Skeletal muscle tissue (tissue), 4 donors: ENCODE results near the gene IGFLR1. TPM values are rescaled to one million over a fixed set of nuclear protein-coding genes. Genes with fewer than 3 reads are reported as not detected.
"Not testable (repeated sequence)": the region's sequence is repeated elsewhere in the genome, so short reads cannot be mapped to it uniquely, and the experiment has no call there.

Experiments used
- H3K27ac ChIP-seq: one replicate; pipeline ENCODE4 v1.7.0; 2013; ENCODE audit warnings: mild to moderate bottlenecking, low read depth, low read length, inconsistent platforms
- H3K27me3 ChIP-seq, 3 donors: one replicate each; pipeline ENCODE4 v1.7.0; 2013; ENCODE audit warnings: low read length in 3 of 3; ENCODE audit not compliant: control insufficient read depth in 3 of 3, insufficient read depth in 3 of 3
- H3K36me3 ChIP-seq, 3 donors: one replicate each; pipeline ENCODE4 v1.7.0; 2013; ENCODE audit warnings: low read length in 3 of 3; ENCODE audit not compliant: control insufficient read depth in 3 of 3, insufficient read depth in 3 of 3
- H3K4me1 ChIP-seq, 3 donors: one replicate each; pipeline ENCODE4 v1.7.0; 2013; ENCODE audit warnings: low read length in 3 of 3, mild to moderate bottlenecking in 3 of 3; ENCODE audit not compliant: control insufficient read depth in 3 of 3, insufficient read depth in 3 of 3
- H3K4me3 ChIP-seq, 3 donors: one replicate each; pipeline ENCODE4 v1.7.0; 2013; ENCODE audit warnings: low read length in 3 of 3
- H3K9ac ChIP-seq, 3 donors: one replicate each; pipeline ENCODE4 v1.7.0; 2013; ENCODE audit warnings: low read length in 3 of 3, mild to moderate bottlenecking in 3 of 3, moderate library complexity in 2 of 3, low read depth in 1 of 3
- H3K9me3 ChIP-seq, 3 donors: one replicate each; pipeline ENCODE4 v1.7.0; 2013; ENCODE audit warnings: low read length in 3 of 3; ENCODE audit not compliant: control insufficient read depth in 3 of 3
- total RNA-seq: library from RNA; depleted of rRNA; stranded (reverse); fragments of >200 nt; gene quantifications from one replicate; pipeline ENCODE4 v1.2.3, GENCODE V29; 2014
- donor health status: Osteomylitis.

Gene IGFLR1
- total RNA-seq, 1 donor from 2014 or later, result 3.1 TPM

GRCh38 chr19:35692010-35692409, 50.2 kb downstream of the IGFLR1 start:
- Histone ChIP-seq H3K9me3 (no peaks in the 10 kb centered on the region), H3K27ac (no peak overlapping the region), H3K36me3 (no peaks in the 10 kb centered on the region), H3K4me1 (no peaks in the 10 kb centered on the region), H3K9ac (no peak overlapping the region), H3K27me3 (no peaks in the 10 kb centered on the region), H3K4me3 (no peak overlapping the region)

DNA sequence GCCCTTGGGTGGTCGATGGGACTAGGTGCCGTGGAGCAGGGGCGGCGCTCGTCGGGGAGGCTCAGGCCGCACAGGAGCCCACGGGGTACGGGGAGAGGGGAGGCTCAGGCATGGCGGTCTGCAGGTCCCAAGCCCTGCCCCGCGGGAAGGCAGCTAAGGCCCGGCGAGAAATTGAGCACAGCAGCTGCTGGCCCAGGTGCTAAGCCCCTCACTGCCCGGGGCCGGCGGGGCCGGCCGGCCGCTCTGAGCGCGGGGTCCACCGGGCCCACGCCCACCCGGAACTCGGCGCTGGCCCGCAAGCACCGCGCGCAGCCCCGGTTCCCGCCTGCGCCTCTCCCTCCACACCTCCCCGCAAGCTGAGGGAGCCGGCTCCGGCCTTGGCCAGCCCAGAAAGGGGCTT, 51.1 kb downstream of the IGFLR1 start:
- not testable (repeated sequence) for H3K9me3 ChIP-seq, H3K4me3 ChIP-seq, H3K27me3 ChIP-seq, H3K27ac ChIP-seq, H3K9ac ChIP-seq, H3K36me3 ChIP-seq, H3K4me1 ChIP-seq

DNA sequence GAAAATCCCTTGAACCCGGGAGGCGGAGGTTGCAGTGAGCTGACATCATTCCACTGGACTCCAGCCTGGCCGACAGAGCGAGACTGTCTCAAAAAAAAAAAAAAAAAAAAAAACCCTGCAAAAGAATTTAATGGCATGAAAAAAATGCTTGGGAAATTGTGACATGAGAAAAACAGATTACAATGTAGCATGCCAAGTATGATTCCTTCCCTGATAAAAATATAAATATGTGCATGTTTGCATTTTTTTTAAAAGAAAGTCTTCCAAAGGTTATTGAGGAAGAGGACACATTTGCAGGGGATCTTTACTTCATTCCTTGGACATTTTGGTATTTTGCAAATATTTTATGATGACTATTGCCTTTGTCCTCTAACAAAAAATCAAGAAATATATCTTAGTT, 52.4 kb downstream of the IGFLR1 start:
- no peaks in the 10 kb centered on the region for H3K4me1 ChIP-seq
- H3K9ac ChIP-seq, result no peak overlapping the region
- H3K36me3 ChIP-seq, result no peaks in the 10 kb centered on the region
- H3K9me3 ChIP-seq, result no peaks in the 10 kb centered on the region
- no peak overlapping the region for H3K27ac ChIP-seq
- H3K4me3 ChIP-seq, result no peak overlapping the region
- no peaks in the 10 kb centered on the region for H3K27me3 ChIP-seq

Other genes starting within 250 kb of the IGFLR1 start
- gene DMKN, start 228.8 kb downstream of the IGFLR1 start, total RNA-seq, result not detected
- gene SBSN, start 214.1 kb downstream of the IGFLR1 start, total RNA-seq, result not detected
- not detected for gene GAPDHS, start 209.0 kb downstream of the IGFLR1 start, total RNA-seq
- gene TMEM147, start 196.8 kb downstream of the IGFLR1 start, total RNA-seq, result 55.3 TPM
- not detected for gene ATP4A, start 178.8 kb downstream of the IGFLR1 start, total RNA-seq
- gene PMIS2, start 156.3 kb downstream of the IGFLR1 start, total RNA-seq, result not detected
- 5.7 TPM for gene HAUS5, start 129.7 kb downstream of the IGFLR1 start, total RNA-seq
- gene RBM42, start 113.4 kb downstream of the IGFLR1 start, total RNA-seq, result 20.9 TPM
- 2.1 TPM for gene ETV2, start 100.7 kb downstream of the IGFLR1 start, total RNA-seq
- 368 TPM for gene COX6B1, start 94.1 kb downstream of the IGFLR1 start, total RNA-seq
- not detected for gene UPK1A, start 75.9 kb downstream of the IGFLR1 start, total RNA-seq
- gene ZBTB32, start 37.9 kb downstream of the IGFLR1 start, total RNA-seq, result not detected
- gene KMT2B, start 24.4 kb downstream of the IGFLR1 start, total RNA-seq, result 5.7 TPM
- gene U2AF1L4, start 3.0 kb upstream of the IGFLR1 start, total RNA-seq, result 3.7 TPM
- 7.8 TPM for gene PSENEN, start 3.2 kb upstream of the IGFLR1 start, total RNA-seq
- 3.1 TPM for gene LIN37, start 6.1 kb upstream of the IGFLR1 start, total RNA-seq
- gene HSPB6, start 14.6 kb upstream of the IGFLR1 start, total RNA-seq, result 52.7 TPM
- gene PROSER3, start 15.7 kb upstream of the IGFLR1 start, total RNA-seq, result 1.0 TPM
- gene ARHGAP33, start 33.1 kb upstream of the IGFLR1 start, total RNA-seq, result 1.0 TPM
- gene PRODH2, start 70.4 kb upstream of the IGFLR1 start, total RNA-seq, result not detected
- gene NPHS1, start 110.1 kb upstream of the IGFLR1 start, total RNA-seq, result under 0.01 TPM
- gene KIRREL2, start 114.5 kb upstream of the IGFLR1 start, total RNA-seq, result not detected
- 2.1 TPM for gene APLP1, start 126.1 kb upstream of the IGFLR1 start, total RNA-seq
- 3.7 TPM for gene NFKBID, start 158.1 kb upstream of the IGFLR1 start, total RNA-seq
- 1.6 TPM for gene HCST, start 160.1 kb upstream of the IGFLR1 start, total RNA-seq
- gene TYROBP, start 165.8 kb upstream of the IGFLR1 start, total RNA-seq, result 9.9 TPM
- gene LRFN3, start 193.9 kb upstream of the IGFLR1 start, total RNA-seq, result 0.52 TPM